ENCODE data around the gene CCDC134. TPM values are rescaled to one million over a fixed set of nuclear protein-coding genes. Genes with fewer than 3 reads are reported as not detected.
A peak's percentile ranks its signal among the peaks of the same experiment; 100 is the strongest.

The CCDC134 gene
- total and polyA plus RNA-seq, 2 of the 13 experiments (the other 11 are each of a cell fraction or from before 2014, with no cell fraction given): 4.8 to 17.4 TPM

GRCh38 chr22:41842996-41843970, 42.8 kb downstream of the CCDC134 start:
- H3K36me3 ChIP-seq (replicated peaks in 1 of 2; ENCODE audit: control insufficient read depth in 1 of 2, insufficient read depth in 2 of 2, low read length in 2 of 2): peaks cover 8 to 36% of the 10 kb centered on the region in 2 experiments
- peaks cover 98% of the 10 kb centered on the region for H3K79me2 ChIP-seq (ENCODE audit: insufficient read depth, low read length)
- in situ Hi-C loops (cut with HindIII; ENCODE audit: extremely low pct_ligation_motif_present, low pct_unique_long_range_greater_than_20kb): no loop called here
- no peak overlapping the region for H2AFZ ChIP-seq (ENCODE audit: low read length)
- POLR2A ChIA-PET: interaction anchor here (1.0 to 3.8 kb wide), 2 partner anchors 11 to 12 kb away, joined by 5 to 24 read pairs; partner anchors contain the start of gene SREBF2
- 0 out of 2 replicates have a peak overlapping the region, but pooled peaks have one; percentile 23 for H3K9ac ChIP-seq (ENCODE audit: insufficient read depth, low read depth, low read length)
- no TSS peak for BruUV-seq (replicated peaks)
- peak; percentile 61 for DNase-seq (ENCODE audit: low spot score)
- H3K9me3 ChIP-seq (ENCODE audit: low read length): no peaks in the 10 kb centered on the region
- no peaks in the 10 kb centered on the region for H3K27me3 ChIP-seq (ENCODE audit: control insufficient read depth in 1 of 2, insufficient read depth in 2 of 2, low read length in 2 of 2)
- H3K27ac ChIP-seq (ENCODE audit: extremely low read length, insufficient read depth, low read length): peak overlapping the region; percentile 53
- CTCF ChIA-PET (ENCODE audit: low intra/inter-chr PET ratio, low total read pairs): no interaction called here
- peaks cover 93% of the 10 kb centered on the region for H3K4me1 ChIP-seq (ENCODE audit: insufficient read depth, low read length)
- ATAC-seq: peak; percentile 12; the same call in 1 of the 3 replicates
- no peak overlapping the region for H3K4me3 ChIP-seq (replicated peaks in 1 of 3; ENCODE audit: insufficient read depth in 1 of 3, low read depth in 2 of 3, low read length in 3 of 3)
- FAIRE-seq: no peak
- intact Hi-C loops (cut with micrococcal nuclease; ENCODE audit: unreplicated experiment): no loop called here
- peaks cover 84% of the 10 kb centered on the region for H4K20me1 ChIP-seq (ENCODE audit: insufficient read depth, low read length)
- 78% methylated on average over 8 of the region's 8 CpGs for WGBS (ENCODE audit: low lambda C conversion rate)
- peak overlapping the region; percentile 20 for H3K4me2 ChIP-seq (ENCODE audit: low read depth, low read length)
- TF ChIP-seq SP2 (CRISPR knock-in tag; IDR thresholded peaks at IDR 0.05) (no peak), ZNF770 (CRISPR knock-in tag; IDR thresholded peaks at IDR 0.05) (peak; percentile 62), ATF4 (CRISPR knock-in tag; IDR thresholded peaks at IDR 0.05) (peak in 1 of 2 experiments; percentile 98; a peak in 2 of 4 replicates), ZNF350 (CRISPR knock-in tag; IDR thresholded peaks at IDR 0.05; ENCODE audit: borderline replicate concordance, low read depth) (no peak), ZNF121 (CRISPR knock-in tag; IDR thresholded peaks at IDR 0.05) (peak; percentile 81), MLXIP (CRISPR knock-in tag; IDR thresholded peaks at IDR 0.05; ENCODE audit: borderline replicate concordance) (no peak), ZNF362 (CRISPR knock-in tag; IDR thresholded peaks at IDR 0.05; ENCODE audit: borderline replicate concordance) (0 out of 2 replicates have a peak, but pooled peaks have one; percentile 52), ZNF263 (CRISPR knock-in tag; IDR thresholded peaks at IDR 0.05) (no peak), FOSL2 (CRISPR knock-in tag; IDR thresholded peaks at IDR 0.05) (peak; percentile 6; the same call in 1 of the 2 replicates), AGO1 (IDR thresholded peaks at IDR 0.05; ENCODE audit: low read depth, low read length, poor library complexity, severe bottlenecking) (no peak), CEBPG (CRISPR knock-in tag; IDR thresholded peaks at IDR 0.05) (peak; percentile 71), ZNF230 (CRISPR knock-in tag; IDR thresholded peaks at IDR 0.05) (no peak), BRCA1 (CRISPR knock-in tag; IDR thresholded peaks at IDR 0.05) (no peak), MLX (CRISPR knock-in tag; IDR thresholded peaks at IDR 0.05) (no peak), POLR2AphosphoS2 (IDR thresholded peaks at IDR 0.05; ENCODE audit: low read depth, low read length) (peak; percentile 51; the same call in 1 of the 2 replicates)
